Subcutaneous abdominal adipose tissue (tissue), 5 donors: ENCODE measurements around the gene PTPN11.

ENCODE experiments used
- H3K27ac ChIP-seq: one replicate; pipeline ENCODE4 v1.7.0; 2013; ENCODE audit warnings: low read depth, mild to moderate bottlenecking, inconsistent platforms, low read length, moderate library complexity
- H3K27me3 ChIP-seq, 5 donors: one replicate each; pipeline ENCODE4 v1.7.0; 2013; ENCODE audit warnings: low read length in 5 of 5, inconsistent platforms in 1 of 5; ENCODE audit not compliant: control insufficient read depth in 5 of 5, insufficient read depth in 4 of 5
- H3K36me3 ChIP-seq, 5 donors: one replicate each; pipeline ENCODE4 v1.7.0; 2013; ENCODE audit warnings: low read length in 5 of 5; ENCODE audit not compliant: control insufficient read depth in 5 of 5, insufficient read depth in 5 of 5
- H3K4me1 ChIP-seq, 5 donors: one replicate each; pipeline ENCODE4 v1.7.0; 2013; ENCODE audit warnings: low read length in 5 of 5, mild to moderate bottlenecking in 3 of 5, moderate library complexity in 1 of 5; ENCODE audit not compliant: control insufficient read depth in 5 of 5, insufficient read depth in 5 of 5
- H3K4me3 ChIP-seq, 5 donors: one replicate each; pipeline ENCODE4 v1.7.0; 2013; ENCODE audit warnings: low read length in 5 of 5, low read depth in 1 of 5
- H3K9ac ChIP-seq, 5 donors: one replicate each; pipeline ENCODE4 v1.7.0; 2013; ENCODE audit warnings: low read length in 5 of 5, mild to moderate bottlenecking in 4 of 5, moderate library complexity in 3 of 5
- H3K9me3 ChIP-seq, 5 donors: one replicate each; pipeline ENCODE4 v1.7.0; 2013; ENCODE audit warnings: low read length in 5 of 5; ENCODE audit not compliant: control insufficient read depth in 5 of 5
- donor health status: healthy.
- donor health status: healthy.
- donor health status: healthy.
- donor health status: healthy.
- donor health status: healthy.

PTPN11 gene

GRCh38 chr12:112546996-112547395 lies 128.2 kb downstream of the PTPN11 start:
- Histone ChIP-seq H3K9me3 (no peaks in the 10 kb centered on the region), H3K4me1 (no peaks in the 10 kb centered on the region), H3K36me3 (no peaks in the 10 kb centered on the region), H3K27ac (no peak overlapping the region), H3K9ac (no peak overlapping the region), H3K27me3 (peaks cover 0 to 7% (median 5%) of the 10 kb centered on the region in 5 donors), H3K4me3 (no peak overlapping the region)

- Histone ChIP-seq H3K9ac (no peak overlapping the region), H3K36me3 (no peaks in the 10 kb centered on the region), H3K27me3 (peaks cover 0 to 9% (median 5%) of the 10 kb centered on the region in 5 donors), H3K27ac (no peak overlapping the region), H3K4me1 (no peaks in the 10 kb centered on the region), H3K9me3 (no peaks in the 10 kb centered on the region), H3K4me3 (no peak overlapping the region)
Observed at GRCh38 chr12:112549031-112549430, 130.3 kb downstream of the PTPN11 start.

- no peaks in the 10 kb centered on the region for H3K9me3 ChIP-seq
- no peak overlapping the region for H3K9ac ChIP-seq
- H3K4me3 ChIP-seq: no peak overlapping the region
- H3K27me3 ChIP-seq: peaks cover 0 to 5% (median 0%) of the 10 kb centered on the region in 5 donors
- H3K4me1 ChIP-seq: no peaks in the 10 kb centered on the region
- no peak overlapping the region for H3K27ac ChIP-seq
- no peaks in the 10 kb centered on the region for H3K36me3 ChIP-seq
Observed at GRCh38 chr12:112551681-112552080, 132.9 kb downstream of the PTPN11 start.

- H3K9ac ChIP-seq: no peak overlapping the region
- H3K4me1 ChIP-seq: no peaks in the 10 kb centered on the region
- H3K9me3 ChIP-seq: no peaks in the 10 kb centered on the region
- no peak overlapping the region for H3K27ac ChIP-seq
- H3K36me3 ChIP-seq: no peaks in the 10 kb centered on the region
- H3K4me3 ChIP-seq: no peak overlapping the region
- H3K27me3 ChIP-seq: peaks cover 0 to 3% (median 0%) of the 10 kb centered on the region in 5 donors
Observed at GRCh38 chr12:112555621-112556233, 137.0 kb downstream of the PTPN11 start.

- H3K36me3 ChIP-seq: no peaks in the 10 kb centered on the region
- peaks cover 0 to 3% (median 0%) of the 10 kb centered on the region in 5 donors for H3K27me3 ChIP-seq
- H3K9me3 ChIP-seq: no peaks in the 10 kb centered on the region
- H3K4me3 ChIP-seq: no peak overlapping the region
- H3K9ac ChIP-seq: no peak overlapping the region
- no peak overlapping the region for H3K27ac ChIP-seq
- H3K4me1 ChIP-seq: no peaks in the 10 kb centered on the region
Observed at GRCh38 chr12:112557951-112558630, 139.3 kb downstream of the PTPN11 start.
